Neural cell (in vitro differentiated cells): Measurements from ENCODE around the gene CEP85L.

Source experiments
- EP300 ChIP-seq: fragments of 450-650 bp; conservative IDR thresholded peaks from 2 replicates; pipeline ENCODE4 v1.6.1; 2014; ENCODE audit warnings: antibody characterized with exemption, mild to moderate bottlenecking, moderate library complexity; ENCODE audit not compliant: poor library complexity, severe bottlenecking
- EZH2 ChIP-seq: fragments of 200-600, 300-800 bp; shearing (Covaris generic), sonication (generic); IDR thresholded peaks from 2 replicates; pipeline ENCODE4 v1.6.1; 2014; ENCODE audit warnings: antibody characterized with exemption, low read length, borderline replicate concordance, mild to moderate bottlenecking; ENCODE audit not compliant: insufficient read depth, poor library complexity, severe bottlenecking
- POLR2AphosphoS5 ChIP-seq: IDR thresholded peaks from 2 replicates; pipeline ENCODE4 v1.6.1; 2012
- RAD21 ChIP-seq: fragments of 450-650 bp; conservative IDR thresholded peaks from 2 replicates; pipeline ENCODE4 v1.6.1; 2014; ENCODE audit warnings: antibody characterized with exemption, mild to moderate bottlenecking, moderate library complexity
- SMC3 ChIP-seq: fragments of 450-650 bp; conservative IDR thresholded peaks from 2 replicates; pipeline ENCODE4 v1.6.1; 2014; ENCODE audit warnings: antibody characterized with exemption, mild to moderate bottlenecking, moderate library complexity; ENCODE audit not compliant: poor library complexity
- TAF1 ChIP-seq: IDR thresholded peaks from 2 replicates; pipeline ENCODE4 v1.6.1; 2012; ENCODE audit warnings: low read depth
- TF ChIP-seq, protein P1 (sequence below): fragments of 450-650 bp; IDR thresholded peaks from 2 replicates; pipeline ENCODE4 v1.5.1; 2014; ENCODE audit warnings: antibody characterized with exemption, mild to moderate bottlenecking, moderate library complexity; ENCODE audit not compliant: poor library complexity, severe bottlenecking
- TF ChIP-seq, protein P2 (sequence below): IDR thresholded peaks from 2 replicates; pipeline ENCODE4 v1.6.1; 2012; ENCODE audit warnings: borderline replicate concordance

DNA sequence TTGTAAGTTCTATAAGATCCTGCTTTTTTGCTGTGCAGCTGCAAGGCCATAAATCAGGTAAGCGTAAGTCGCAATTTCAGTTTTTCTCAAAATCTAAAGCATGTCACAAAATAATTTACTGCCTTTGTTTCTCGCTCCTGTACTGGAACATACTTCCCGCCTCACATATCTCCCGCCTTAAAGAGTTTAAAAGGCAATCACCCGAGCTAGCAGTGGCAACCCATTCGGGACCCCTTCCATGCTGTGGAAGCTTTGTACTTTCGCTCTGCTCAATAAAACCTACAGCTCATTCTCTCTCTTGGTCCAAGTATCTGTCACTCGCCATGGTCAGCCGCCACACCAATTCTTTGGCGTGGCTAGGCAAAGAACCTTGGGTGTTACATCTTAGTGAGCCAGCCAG, 34.0 kb downstream of the CEP85L start:
- TF ChIP-seq SMC3 (no peak), EZH2 (no peak), POLR2AphosphoS5 (no peak), TAF1 (no peak), EP300 (no peak), RAD21 (no peak)
- TF ChIP-seq, protein P1, sequence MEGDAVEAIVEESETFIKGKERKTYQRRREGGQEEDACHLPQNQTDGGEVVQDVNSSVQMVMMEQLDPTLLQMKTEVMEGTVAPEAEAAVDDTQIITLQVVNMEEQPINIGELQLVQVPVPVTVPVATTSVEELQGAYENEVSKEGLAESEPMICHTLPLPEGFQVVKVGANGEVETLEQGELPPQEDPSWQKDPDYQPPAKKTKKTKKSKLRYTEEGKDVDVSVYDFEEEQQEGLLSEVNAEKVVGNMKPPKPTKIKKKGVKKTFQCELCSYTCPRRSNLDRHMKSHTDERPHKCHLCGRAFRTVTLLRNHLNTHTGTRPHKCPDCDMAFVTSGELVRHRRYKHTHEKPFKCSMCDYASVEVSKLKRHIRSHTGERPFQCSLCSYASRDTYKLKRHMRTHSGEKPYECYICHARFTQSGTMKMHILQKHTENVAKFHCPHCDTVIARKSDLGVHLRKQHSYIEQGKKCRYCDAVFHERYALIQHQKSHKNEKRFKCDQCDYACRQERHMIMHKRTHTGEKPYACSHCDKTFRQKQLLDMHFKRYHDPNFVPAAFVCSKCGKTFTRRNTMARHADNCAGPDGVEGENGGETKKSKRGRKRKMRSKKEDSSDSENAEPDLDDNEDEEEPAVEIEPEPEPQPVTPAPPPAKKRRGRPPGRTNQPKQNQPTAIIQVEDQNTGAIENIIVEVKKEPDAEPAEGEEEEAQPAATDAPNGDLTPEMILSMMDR = no peak
- TF ChIP-seq, protein P2, sequence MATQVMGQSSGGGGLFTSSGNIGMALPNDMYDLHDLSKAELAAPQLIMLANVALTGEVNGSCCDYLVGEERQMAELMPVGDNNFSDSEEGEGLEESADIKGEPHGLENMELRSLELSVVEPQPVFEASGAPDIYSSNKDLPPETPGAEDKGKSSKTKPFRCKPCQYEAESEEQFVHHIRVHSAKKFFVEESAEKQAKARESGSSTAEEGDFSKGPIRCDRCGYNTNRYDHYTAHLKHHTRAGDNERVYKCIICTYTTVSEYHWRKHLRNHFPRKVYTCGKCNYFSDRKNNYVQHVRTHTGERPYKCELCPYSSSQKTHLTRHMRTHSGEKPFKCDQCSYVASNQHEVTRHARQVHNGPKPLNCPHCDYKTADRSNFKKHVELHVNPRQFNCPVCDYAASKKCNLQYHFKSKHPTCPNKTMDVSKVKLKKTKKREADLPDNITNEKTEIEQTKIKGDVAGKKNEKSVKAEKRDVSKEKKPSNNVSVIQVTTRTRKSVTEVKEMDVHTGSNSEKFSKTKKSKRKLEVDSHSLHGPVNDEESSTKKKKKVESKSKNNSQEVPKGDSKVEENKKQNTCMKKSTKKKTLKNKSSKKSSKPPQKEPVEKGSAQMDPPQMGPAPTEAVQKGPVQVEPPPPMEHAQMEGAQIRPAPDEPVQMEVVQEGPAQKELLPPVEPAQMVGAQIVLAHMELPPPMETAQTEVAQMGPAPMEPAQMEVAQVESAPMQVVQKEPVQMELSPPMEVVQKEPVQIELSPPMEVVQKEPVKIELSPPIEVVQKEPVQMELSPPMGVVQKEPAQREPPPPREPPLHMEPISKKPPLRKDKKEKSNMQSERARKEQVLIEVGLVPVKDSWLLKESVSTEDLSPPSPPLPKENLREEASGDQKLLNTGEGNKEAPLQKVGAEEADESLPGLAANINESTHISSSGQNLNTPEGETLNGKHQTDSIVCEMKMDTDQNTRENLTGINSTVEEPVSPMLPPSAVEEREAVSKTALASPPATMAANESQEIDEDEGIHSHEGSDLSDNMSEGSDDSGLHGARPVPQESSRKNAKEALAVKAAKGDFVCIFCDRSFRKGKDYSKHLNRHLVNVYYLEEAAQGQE = no peak
